Fibroblast of lung (primary cell): ENCODE results near the gene ALKBH3.

Experiments
- CTCF ChIP-seq, 2 donors: IDR thresholded peaks in 1 of 2; conservative IDR thresholded peaks in 1 of 2; 1 replicate in 1 of 2; 2 replicates in 1 of 2; pipeline ENCODE4 v1.5.1; 2011 to 2012; ENCODE audit warnings: low read length in 2 of 2, control low read depth in 1 of 2, inconsistent platforms in 1 of 2, low read depth in 1 of 2, mild to moderate bottlenecking in 1 of 2
- EZH2 ChIP-seq: IDR thresholded peaks from 2 replicates; pipeline ENCODE4 v1.5.1; 2012; ENCODE audit warnings: low read length, control low read depth, mild to moderate bottlenecking; ENCODE audit errors: missing control alignments

- TF ChIP-seq CTCF (conservative IDR thresholded peaks at IDR 0.05 in 1 of 2, IDR thresholded peaks at IDR 0.05 in 1 of 2; ENCODE audit: low read depth in 1 of 2, low read length in 2 of 2), result no peak
- no peak for TF ChIP-seq EZH2
Measured at GRCh38 chr11:43866520-43866919, 14.1 kb upstream of the ALKBH3 start.
